Superior temporal gyrus (tissue), 1 donor: ENCODE results near the gene KRTAP9-7.
A peak's percentile ranks its signal among the peaks of the same experiment; 100 is the strongest.

Source experiments
- DNase-seq: peaks from one replicate; pipeline ENCODE4 v3.0.0-alpha.2; 2016; ENCODE audit errors: extremely low spot score

Gene KRTAP9-7

GRCh38 chr17:41322094-41322902 is 46.8 kb downstream of the KRTAP9-7 start:
- DNase-seq: peak; percentile 42

GRCh38 chr17:41322903-41323895 is 47.7 kb downstream of the KRTAP9-7 start:
- no peak for DNase-seq

DNA sequence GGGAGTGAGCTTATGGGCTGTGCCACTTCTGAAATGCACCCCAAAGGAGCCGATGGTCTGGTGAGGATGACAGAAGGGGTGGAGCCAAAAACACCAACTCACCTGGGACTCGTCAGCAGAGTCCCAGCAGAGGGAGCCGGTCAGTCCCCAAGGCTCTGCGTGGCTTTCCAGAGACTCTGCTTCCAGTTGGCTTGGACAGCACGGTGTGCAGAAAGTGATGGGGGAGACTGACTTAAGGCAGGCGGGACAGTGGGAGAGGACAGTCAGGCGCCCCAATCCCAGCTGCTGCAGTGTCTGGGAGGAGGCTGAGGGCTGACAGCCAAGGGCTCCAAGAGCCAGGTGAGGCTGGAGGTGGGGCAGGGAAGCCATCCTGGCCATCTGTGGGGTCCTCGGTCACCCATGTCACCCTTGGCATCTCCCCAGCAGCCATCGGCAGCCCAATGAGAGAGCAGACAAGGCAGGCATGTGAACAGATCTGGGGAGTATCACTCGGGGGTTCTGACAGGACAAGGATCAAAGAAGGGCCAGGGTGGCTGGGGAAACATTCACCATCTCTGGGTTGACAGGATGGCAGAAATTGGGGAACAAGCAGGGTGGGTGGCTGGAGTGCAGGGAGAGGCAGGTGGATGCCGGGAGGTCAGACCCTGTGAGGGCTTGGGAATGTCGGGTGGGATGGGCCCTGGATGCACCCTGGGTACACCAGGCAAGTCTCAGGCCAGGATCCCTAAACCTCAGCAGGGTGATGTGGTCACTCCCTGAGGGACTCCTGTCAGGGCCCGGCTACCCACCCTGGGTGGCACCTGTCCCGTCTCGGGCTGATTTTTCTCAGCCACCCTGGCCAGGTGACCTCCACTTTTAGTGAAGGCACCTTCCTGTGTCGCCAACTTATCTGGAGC is 48.9 kb downstream of the KRTAP9-7 start:
- no peak for DNase-seq

- DNase-seq: no peak
Measured at GRCh38 chr17:41325126-41325525, 49.6 kb downstream of the KRTAP9-7 start.

DNA sequence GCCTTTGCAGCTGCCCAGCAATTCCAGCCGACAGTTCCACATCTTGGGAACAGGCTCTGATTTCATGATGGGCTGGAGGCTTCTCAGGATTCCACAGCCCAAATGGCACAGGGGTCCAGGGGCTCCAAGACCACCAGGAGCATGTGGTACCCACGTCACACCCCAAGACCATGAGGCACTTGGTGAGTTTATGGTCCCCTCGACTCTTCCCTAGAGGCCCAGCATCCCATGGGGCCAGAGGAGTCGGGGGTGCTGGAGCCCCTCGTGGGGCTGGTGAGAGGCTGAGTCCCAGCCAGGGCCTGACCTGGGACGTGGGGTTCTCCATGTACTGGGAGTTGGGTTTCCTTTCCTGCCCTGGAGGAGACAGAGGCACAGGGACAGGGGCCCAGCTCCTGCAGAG is 50.1 kb downstream of the KRTAP9-7 start:
- DNase-seq: no peak
